Measurements from ENCODE around the gene MEP1A.
"Not testable (repeated sequence)": the region's sequence is repeated elsewhere in the genome, so short reads cannot be mapped to it uniquely, and the experiment has no call there.

MEP1A gene

GRCh38 chr6:46763466-46763865 lies 29.7 kb upstream of the MEP1A start:
- H3K4me3 ChIP-seq (ENCODE audit: low read depth, low read length): no peak overlapping the region
- TF ChIP-seq, protein P1, sequence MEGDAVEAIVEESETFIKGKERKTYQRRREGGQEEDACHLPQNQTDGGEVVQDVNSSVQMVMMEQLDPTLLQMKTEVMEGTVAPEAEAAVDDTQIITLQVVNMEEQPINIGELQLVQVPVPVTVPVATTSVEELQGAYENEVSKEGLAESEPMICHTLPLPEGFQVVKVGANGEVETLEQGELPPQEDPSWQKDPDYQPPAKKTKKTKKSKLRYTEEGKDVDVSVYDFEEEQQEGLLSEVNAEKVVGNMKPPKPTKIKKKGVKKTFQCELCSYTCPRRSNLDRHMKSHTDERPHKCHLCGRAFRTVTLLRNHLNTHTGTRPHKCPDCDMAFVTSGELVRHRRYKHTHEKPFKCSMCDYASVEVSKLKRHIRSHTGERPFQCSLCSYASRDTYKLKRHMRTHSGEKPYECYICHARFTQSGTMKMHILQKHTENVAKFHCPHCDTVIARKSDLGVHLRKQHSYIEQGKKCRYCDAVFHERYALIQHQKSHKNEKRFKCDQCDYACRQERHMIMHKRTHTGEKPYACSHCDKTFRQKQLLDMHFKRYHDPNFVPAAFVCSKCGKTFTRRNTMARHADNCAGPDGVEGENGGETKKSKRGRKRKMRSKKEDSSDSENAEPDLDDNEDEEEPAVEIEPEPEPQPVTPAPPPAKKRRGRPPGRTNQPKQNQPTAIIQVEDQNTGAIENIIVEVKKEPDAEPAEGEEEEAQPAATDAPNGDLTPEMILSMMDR (IDR thresholded peaks at IDR 0.05; ENCODE audit: borderline replicate concordance, insufficient read depth, low read depth, low read length): no peak

- not testable (repeated sequence) for H3K4me3 ChIP-seq (ENCODE audit: low read depth, low read length)
Observed at GRCh38 chr6:46764280-46764679, 28.9 kb upstream of the MEP1A start.

DNA sequence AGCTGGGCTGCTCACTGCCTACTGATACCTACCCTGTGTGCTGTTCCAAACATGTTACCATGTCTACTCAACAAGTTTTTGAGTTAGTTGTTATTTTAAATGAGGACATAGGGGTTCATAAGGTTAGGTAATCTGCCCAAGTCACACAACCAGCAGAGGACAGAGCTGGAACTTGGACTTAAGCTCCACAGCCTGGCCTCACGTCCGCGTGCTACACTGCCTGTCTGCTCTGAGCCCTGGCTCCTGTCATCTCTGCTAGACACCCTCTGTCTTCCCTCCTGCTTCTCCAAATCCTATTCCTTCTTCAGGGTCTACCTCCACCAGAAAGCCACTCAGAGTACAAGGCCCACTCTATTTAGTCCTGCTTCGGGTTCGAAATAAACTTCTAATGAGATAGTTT lies 28.2 kb upstream of the MEP1A start:
- no peak overlapping the region for H3K4me3 ChIP-seq (ENCODE audit: low read depth, low read length)
- TF ChIP-seq, protein P1 (IDR thresholded peaks at IDR 0.05; ENCODE audit: borderline replicate concordance, insufficient read depth, low read depth, low read length): no peak

DNA sequence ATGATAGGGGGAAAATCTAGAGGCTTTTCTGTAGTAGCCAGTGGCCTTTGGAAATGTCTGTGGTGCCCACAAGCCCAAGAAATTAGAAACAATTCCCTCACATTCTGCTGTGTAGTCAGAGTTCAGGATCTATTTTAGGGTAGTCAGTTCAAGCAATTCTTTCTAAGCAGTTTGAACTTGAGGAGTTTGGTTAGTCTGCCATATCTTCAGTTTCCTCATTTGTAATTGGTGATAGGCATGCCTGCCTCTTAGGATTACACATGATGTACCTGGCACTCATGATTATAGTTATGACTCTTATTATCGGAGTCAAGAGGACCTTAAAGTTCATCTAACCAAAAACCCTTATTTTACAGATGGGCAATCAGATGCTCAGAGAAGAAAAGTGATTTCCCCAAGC lies 21.2 kb upstream of the MEP1A start:
- H3K4me3 ChIP-seq (ENCODE audit: low read depth, low read length): no peak overlapping the region
- TF ChIP-seq, protein P1 (IDR thresholded peaks at IDR 0.05; ENCODE audit: borderline replicate concordance, insufficient read depth, low read depth, low read length): no peak

DNA sequence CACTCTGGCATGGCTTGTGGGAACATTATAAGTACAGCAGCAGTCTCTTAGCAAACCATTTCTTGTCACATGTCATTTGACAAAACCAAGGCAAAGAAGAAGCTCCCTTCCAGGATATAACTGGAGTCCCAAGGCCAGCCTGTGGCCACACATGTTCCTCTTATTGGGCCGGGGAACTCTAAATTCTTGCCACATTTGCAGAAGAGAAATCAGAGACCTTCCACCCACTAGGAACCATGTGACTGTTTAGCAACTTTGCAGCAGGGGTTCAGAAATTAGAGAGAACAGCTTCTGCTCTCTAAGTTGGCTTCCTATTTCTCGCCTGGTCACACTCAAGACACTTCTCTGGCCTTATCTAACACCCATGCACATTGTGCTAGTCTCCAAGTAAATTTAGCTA lies 20.4 kb upstream of the MEP1A start:
- no peak overlapping the region for H3K4me3 ChIP-seq (ENCODE audit: low read depth, low read length)
- TF ChIP-seq, protein P1 (IDR thresholded peaks at IDR 0.05; ENCODE audit: borderline replicate concordance, insufficient read depth, low read depth, low read length): no peak

- TF ChIP-seq, protein P1 (IDR thresholded peaks at IDR 0.05; ENCODE audit: borderline replicate concordance, insufficient read depth, low read depth, low read length): no peak
- no peak overlapping the region for H3K4me3 ChIP-seq (ENCODE audit: low read depth, low read length)
Observed at GRCh38 chr6:46773201-46773855, 19.9 kb upstream of the MEP1A start.

DNA sequence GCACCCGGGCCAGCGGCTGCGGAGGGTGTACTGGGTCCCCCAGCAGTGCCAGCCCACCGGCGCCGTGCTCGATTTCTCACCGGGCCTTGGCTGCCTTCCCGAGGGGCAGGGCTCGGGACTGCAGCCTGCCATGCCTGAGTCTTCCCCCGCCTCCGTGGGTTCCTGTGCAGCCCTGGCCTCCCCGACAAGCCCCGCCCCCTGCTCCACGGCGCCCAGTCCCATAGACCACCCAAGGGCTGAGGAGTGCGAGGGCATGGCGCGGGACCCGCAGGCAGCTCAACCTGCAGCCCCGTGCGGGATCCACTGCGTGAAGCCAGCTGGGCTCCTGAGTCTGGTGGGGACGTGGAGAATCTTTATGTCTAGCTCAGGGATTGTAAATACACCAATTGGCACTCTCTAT lies 18.5 kb upstream of the MEP1A start:
- H3K4me3 ChIP-seq (ENCODE audit: low read depth, low read length): not testable (repeated sequence)

- TF ChIP-seq, protein P1 (IDR thresholded peaks at IDR 0.05; ENCODE audit: borderline replicate concordance, insufficient read depth, low read depth, low read length): no peak
- H3K4me3 ChIP-seq (ENCODE audit: low read depth, low read length): no peak overlapping the region
Observed at GRCh38 chr6:46776070-46776712, 17.0 kb upstream of the MEP1A start.
